SK-N-SH treated with all-trans-retinoic acid at 6 μM for 48 hours (cell line): ENCODE measurements around the gene RAB3IP.

Experiments used
- BACH2 ChIP-seq: fragments of 250-450 bp; sonication (Bioruptor Pico); IDR thresholded peaks from 2 replicates; pipeline ENCODE4 v1.9.0; 2021; ENCODE audit warnings: mild to moderate bottlenecking, borderline replicate concordance
- CSRNP3 ChIP-seq: fragments of 250-450 bp; sonication (Bioruptor Pico); IDR thresholded peaks from 2 replicates; pipeline ENCODE4 v1.5.1; 2021; ENCODE audit warnings: mild to moderate bottlenecking, moderate library complexity
- GLIS3 ChIP-seq: fragments of 250-450 bp; sonication (Bioruptor Pico); IDR thresholded peaks from 2 replicates; pipeline ENCODE4 v1.5.0; 2020; ENCODE audit warnings: mild to moderate bottlenecking, moderate library complexity
- TOX ChIP-seq: fragments of 250-450 bp; sonication (Bioruptor Pico); IDR thresholded peaks from 2 replicates; pipeline ENCODE4 v1.8.0; 2021; ENCODE audit warnings: mild to moderate bottlenecking, moderate library complexity, borderline replicate concordance
- ZC3H10 ChIP-seq: fragments of 250-450 bp; sonication (Bioruptor Pico); IDR thresholded peaks from 2 replicates; pipeline ENCODE4 v1.5.1; 2021; ENCODE audit warnings: mild to moderate bottlenecking, moderate library complexity
- ZFP3 ChIP-seq: fragments of 250-450 bp; sonication (Bioruptor Pico); IDR thresholded peaks from 2 replicates; pipeline ENCODE4 v1.5.0; 2020; ENCODE audit warnings: mild to moderate bottlenecking, moderate library complexity
- ZNF565 ChIP-seq: fragments of 450-650 bp; formaldehyde crosslinking; conservative IDR thresholded peaks from 2 replicates; pipeline ENCODE4 v1.5.0; 2020; ENCODE audit warnings: low read depth, mild to moderate bottlenecking, moderate library complexity
- ZNF70 ChIP-seq: fragments of 450-650 bp; formaldehyde crosslinking; IDR thresholded peaks from 2 replicates; pipeline ENCODE4 v1.5.0; 2020; ENCODE audit warnings: mild to moderate bottlenecking, moderate library complexity
- TF ChIP-seq, protein P1 (sequence below): fragments of 250-450 bp; sonication (Bioruptor Pico); IDR thresholded peaks from 2 replicates; pipeline ENCODE4 v1.8.0; 2020; ENCODE audit warnings: mild to moderate bottlenecking, moderate library complexity, borderline replicate concordance
- TF ChIP-seq, protein P2 (sequence below): fragments of 250-450 bp; sonication (Bioruptor Pico); IDR thresholded peaks from 2 replicates; pipeline ENCODE4 v1.5.0; 2020; ENCODE audit warnings: mild to moderate bottlenecking, moderate library complexity
- TF ChIP-seq, protein P3 (sequence below): fragments of 250-450 bp; sonication (Bioruptor Pico); IDR thresholded peaks from 2 replicates; pipeline ENCODE4 v1.5.1; 2020; ENCODE audit warnings: low read depth, mild to moderate bottlenecking, moderate library complexity
- TF ChIP-seq, protein P4 (sequence below): fragments of 250-450 bp; sonication (Bioruptor Pico); IDR thresholded peaks from 2 replicates; pipeline ENCODE4 v1.8.0; 2021; ENCODE audit warnings: low read depth, mild to moderate bottlenecking, moderate library complexity, borderline replicate concordance

GRCh38 chr12:69739287-69740191, 879 bp downstream of the RAB3IP start:
- TF ChIP-seq GLIS3 (CRISPR knock-in tag) (no peak), ZC3H10 (CRISPR knock-in tag) (no peak), ZNF565 (no peak), BACH2 (CRISPR knock-in tag) (no peak), CSRNP3 (CRISPR knock-in tag) (no peak), ZNF70 (CRISPR knock-in tag) (no peak), ZFP3 (CRISPR knock-in tag) (no peak), TOX (CRISPR knock-in tag) (no peak)
- TF ChIP-seq, protein P1, sequence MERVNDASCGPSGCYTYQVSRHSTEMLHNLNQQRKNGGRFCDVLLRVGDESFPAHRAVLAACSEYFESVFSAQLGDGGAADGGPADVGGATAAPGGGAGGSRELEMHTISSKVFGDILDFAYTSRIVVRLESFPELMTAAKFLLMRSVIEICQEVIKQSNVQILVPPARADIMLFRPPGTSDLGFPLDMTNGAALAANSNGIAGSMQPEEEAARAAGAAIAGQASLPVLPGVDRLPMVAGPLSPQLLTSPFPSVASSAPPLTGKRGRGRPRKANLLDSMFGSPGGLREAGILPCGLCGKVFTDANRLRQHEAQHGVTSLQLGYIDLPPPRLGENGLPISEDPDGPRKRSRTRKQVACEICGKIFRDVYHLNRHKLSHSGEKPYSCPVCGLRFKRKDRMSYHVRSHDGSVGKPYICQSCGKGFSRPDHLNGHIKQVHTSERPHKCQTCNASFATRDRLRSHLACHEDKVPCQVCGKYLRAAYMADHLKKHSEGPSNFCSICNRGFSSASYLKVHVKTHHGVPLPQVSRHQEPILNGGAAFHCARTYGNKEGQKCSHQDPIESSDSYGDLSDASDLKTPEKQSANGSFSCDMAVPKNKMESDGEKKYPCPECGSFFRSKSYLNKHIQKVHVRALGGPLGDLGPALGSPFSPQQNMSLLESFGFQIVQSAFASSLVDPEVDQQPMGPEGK (CRISPR knock-in tag) = no peak
- TF ChIP-seq, protein P2, sequence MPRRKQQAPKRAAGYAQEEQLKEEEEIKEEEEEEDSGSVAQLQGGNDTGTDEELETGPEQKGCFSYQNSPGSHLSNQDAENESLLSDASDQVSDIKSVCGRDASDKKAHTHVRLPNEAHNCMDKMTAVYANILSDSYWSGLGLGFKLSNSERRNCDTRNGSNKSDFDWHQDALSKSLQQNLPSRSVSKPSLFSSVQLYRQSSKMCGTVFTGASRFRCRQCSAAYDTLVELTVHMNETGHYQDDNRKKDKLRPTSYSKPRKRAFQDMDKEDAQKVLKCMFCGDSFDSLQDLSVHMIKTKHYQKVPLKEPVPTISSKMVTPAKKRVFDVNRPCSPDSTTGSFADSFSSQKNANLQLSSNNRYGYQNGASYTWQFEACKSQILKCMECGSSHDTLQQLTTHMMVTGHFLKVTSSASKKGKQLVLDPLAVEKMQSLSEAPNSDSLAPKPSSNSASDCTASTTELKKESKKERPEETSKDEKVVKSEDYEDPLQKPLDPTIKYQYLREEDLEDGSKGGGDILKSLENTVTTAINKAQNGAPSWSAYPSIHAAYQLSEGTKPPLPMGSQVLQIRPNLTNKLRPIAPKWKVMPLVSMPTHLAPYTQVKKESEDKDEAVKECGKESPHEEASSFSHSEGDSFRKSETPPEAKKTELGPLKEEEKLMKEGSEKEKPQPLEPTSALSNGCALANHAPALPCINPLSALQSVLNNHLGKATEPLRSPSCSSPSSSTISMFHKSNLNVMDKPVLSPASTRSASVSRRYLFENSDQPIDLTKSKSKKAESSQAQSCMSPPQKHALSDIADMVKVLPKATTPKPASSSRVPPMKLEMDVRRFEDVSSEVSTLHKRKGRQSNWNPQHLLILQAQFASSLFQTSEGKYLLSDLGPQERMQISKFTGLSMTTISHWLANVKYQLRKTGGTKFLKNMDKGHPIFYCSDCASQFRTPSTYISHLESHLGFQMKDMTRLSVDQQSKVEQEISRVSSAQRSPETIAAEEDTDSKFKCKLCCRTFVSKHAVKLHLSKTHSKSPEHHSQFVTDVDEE (CRISPR knock-in tag) = no peak
- TF ChIP-seq, protein P3, sequence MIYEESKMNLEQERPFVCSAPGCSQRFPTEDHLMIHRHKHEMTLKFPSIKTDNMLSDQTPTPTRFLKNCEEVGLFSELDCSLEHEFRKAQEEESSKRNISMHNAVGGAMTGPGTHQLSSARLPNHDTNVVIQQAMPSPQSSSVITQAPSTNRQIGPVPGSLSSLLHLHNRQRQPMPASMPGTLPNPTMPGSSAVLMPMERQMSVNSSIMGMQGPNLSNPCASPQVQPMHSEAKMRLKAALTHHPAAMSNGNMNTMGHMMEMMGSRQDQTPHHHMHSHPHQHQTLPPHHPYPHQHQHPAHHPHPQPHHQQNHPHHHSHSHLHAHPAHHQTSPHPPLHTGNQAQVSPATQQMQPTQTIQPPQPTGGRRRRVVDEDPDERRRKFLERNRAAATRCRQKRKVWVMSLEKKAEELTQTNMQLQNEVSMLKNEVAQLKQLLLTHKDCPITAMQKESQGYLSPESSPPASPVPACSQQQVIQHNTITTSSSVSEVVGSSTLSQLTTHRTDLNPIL (CRISPR knock-in tag) = no peak
- TF ChIP-seq, protein P4, sequence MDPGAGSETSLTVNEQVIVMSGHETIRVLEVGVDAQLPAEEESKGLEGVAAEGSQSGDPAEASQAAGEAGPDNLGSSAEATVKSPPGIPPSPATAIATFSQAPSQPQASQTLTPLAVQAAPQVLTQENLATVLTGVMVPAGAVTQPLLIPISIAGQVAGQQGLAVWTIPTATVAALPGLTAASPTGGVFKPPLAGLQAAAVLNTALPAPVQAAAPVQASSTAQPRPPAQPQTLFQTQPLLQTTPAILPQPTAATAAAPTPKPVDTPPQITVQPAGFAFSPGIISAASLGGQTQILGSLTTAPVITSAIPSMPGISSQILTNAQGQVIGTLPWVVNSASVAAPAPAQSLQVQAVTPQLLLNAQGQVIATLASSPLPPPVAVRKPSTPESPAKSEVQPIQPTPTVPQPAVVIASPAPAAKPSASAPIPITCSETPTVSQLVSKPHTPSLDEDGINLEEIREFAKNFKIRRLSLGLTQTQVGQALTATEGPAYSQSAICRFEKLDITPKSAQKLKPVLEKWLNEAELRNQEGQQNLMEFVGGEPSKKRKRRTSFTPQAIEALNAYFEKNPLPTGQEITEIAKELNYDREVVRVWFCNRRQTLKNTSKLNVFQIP (CRISPR knock-in tag) = no peak
